Activated effector memory CD4-positive, alpha-beta T cell treated with anti-CD3 and anti-CD28 coated beads, Interleukin-2, amount 50 U/mL, for 16 hours (primary cell): Measurements from ENCODE around the gene TBC1D9.

Experiments
- DNase-seq: peaks from one replicate; pipeline ENCODE4 v3.0.0-alpha.2; 2020

TBC1D9 gene

DNA sequence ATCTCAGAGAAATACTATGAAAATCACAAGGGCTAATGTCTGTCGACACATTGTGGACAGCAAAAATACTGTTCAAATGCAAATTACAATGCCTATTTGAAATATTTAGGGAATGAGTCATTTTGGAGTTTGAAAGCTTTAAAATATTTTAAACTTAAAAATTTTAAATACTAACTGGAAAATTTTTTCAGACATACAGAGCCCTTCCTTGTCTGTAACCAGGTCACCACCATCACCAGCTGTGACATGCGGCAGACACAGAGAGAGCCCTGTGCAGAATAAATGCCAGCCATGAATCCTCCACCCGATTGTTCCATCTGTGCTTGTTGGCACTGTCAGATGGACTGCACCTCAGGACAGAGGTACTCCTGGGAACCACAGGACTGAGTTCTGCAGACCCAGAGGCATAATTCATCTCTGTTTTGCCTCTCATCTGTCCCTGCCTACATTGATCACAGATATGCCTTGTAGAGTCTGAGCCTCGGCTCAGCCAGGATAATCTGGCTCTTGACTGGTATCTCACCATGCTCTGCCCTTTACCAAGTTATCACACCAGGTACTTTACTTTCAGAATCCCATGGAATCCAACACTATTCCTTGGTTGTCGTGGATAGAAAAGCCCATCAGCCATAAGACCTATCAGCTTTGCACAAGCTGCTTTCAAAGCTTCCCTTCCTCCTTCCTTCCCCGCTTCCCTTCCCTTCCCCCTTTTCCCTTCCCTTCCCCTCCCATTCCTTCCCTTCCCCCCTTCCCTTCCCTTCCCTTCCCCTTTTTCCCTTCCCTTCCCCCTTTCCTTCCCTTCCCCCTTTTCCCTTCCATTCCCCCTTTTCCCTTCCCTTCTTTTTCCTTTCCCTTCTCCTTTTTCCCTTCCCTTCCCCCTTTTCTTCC, 67.2 kb downstream of the TBC1D9 start:
- no peak for DNase-seq

DNA sequence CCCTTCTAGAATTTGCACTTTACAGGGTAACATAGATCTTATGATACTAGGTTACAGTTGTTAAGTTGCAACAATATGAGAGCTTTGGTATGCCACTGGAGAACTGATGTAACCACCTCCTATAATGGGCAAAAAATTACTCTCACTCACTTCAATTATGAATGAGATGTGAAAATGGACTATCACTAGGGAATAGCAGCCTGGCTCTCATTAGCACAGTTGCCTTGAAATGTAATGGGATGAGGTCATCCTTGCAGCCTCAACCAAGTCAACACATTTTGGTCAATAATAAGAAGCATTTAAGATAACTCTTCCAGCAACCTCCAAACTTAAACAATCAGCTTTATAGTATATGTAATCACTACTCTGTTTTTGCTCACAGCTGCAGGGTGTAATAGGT, 69.4 kb downstream of the TBC1D9 start:
- no peak for DNase-seq

DNA sequence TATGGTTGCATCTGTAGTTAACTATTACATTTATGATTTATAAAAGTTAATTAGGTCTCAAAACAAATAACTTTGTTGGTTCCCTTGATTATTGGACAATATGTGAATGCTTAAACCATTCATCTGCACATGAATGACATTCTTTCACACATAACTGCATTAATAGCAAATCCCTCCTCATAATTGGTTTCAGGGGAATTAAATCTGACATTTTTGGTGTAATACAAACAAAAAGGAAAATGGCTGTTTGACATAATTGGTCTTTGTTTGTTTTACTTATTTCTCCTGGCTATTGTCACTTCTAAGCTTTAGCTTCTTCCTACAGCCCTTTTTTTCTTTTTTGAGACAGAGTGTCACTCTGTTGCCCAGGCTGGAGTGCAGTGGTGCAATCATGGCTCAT, 71.9 kb downstream of the TBC1D9 start:
- no peak for DNase-seq

DNA sequence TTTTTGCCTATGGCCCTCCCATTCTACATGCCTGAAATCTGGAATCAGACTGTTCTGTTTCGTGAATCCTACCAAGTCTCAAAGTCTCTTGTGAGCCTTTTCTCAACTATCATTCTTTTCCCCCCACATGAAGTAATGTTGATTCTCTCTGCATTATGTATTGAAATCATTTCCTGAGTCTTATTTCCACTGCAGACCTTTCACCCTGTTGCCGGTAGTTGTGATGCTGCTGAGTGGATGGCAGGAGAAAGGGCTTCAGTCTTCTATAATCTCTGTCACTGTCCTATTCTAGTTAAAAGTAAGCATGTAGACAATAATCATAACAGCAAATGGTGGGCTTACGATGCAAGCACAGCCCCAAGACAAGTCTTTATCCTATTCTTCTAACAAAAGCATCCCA, 75.0 kb downstream of the TBC1D9 start:
- DNase-seq: no peak

DNA sequence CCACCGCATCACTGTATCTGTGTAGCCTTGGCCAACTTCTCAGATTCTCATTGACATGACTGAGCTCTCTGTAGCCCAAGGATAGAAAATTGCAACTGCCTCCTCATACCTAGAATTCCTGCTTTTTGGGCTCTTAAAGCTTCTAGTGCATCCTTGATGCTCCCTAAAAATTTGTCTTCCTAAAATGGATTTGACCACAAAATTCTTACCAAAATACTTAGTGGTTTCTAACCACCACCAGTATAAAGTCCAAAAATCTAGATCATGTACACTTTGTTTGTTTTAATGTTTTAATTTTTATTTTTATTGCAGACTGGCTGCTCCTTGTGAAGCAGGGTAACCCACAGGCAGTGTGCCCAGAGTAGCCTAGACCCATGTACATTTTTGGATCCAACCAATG, 75.5 kb downstream of the TBC1D9 start:
- DNase-seq: no peak

DNA sequence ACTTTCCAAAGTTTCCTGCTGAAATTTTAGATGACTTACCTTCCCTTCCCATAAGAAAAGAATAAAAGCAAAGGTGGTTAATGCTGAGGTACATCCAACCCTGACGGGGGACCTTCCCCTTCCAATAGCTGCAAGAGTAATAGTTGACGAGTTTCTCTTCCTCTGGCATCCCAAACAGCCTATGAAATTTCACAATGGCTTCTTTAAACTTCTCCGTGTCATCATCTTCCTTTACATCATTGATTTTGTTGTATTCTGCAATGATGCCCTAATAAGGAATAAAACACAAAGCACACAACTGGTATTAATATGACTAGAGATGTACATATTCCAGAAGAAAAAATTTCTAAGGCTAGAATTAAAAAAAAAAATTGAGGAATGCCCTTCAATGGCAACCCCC, 76.6 kb downstream of the TBC1D9 start:
- no peak for DNase-seq

DNA sequence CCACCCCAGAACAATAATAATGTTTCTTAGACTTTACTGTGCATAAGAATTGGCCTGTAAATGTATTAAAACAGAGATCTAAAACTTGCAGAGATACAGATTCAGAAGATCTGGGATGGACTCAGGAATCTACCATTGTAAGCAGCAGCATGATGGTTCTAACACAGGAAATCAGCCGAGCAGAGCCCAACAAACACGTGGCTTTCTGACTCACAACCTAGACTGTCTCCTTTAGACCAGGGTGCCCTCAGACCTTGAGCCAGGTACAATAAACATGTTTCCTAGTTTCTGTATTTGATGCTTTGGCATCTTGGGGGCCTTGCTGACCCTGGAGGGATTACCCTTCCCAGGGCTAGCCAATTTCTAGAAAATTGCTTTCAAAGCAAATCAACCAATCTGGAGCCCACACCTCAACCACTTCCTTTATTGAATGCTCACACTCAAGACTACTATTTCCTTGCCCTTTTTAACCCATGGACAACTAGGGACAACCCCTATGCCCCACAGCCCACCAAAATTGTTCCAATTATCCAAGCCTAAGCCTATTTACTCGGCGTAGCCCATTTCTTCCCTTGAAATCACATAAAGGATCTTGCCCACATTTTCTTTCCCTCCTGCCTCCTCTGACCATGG, 80.5 kb downstream of the TBC1D9 start:
- DNase-seq: no peak

DNA sequence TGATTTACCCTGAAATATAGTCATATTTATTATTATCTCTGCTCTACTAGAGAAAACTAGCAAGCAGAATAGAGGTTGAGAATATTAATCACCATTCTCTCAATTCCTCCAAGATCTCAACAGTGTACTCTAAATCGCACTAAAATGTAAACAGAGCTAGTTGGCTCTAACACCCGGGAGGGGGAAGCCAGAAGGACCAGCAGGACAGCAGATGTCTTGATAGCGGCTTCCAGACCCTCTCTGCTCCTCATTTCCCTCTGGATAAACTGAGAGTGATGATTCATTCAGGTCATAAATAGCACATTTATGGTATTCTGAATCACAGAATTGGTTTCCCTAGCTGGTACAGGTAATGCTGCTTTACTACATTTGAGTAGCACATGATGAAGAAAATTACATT, 82.5 kb downstream of the TBC1D9 start:
- DNase-seq: no peak

DNA sequence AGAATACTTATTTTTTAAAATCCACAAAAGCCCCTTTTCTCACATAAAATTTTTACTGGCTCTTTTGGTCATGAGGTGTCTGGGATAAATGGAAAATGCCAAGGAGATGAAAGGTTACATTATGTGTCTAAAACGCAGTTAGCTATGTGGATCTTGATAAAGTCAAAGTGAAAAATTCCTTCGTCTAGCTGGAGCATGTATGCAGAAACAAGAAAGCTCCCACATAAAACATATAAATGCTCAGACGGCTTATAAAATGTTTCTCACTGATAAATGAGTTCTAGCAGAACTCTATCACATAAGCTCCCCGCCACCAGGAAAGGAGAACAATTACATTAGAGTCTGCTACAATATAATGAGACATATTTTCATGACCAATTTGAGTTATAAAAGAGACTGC, 83.8 kb downstream of the TBC1D9 start:
- no peak for DNase-seq

DNA sequence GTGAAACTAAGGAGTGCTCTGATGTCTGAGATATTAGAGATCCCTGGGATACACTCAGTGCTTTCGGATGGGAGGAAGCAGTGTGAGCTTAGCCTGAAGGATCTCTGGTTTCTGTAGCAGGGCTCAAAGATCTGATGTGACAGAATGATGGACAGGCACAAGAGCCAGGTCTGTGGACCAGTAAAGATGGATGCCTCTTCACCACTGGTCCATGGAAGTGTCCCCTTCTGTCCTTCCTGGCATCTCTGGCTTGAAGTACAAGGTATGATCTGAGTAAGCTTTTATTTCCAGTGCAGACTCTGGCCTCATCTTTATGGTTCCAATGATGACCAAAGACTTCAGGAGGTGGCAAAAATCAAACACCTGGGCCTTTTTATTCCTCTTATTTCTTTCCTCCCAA, 88.1 kb downstream of the TBC1D9 start:
- no peak for DNase-seq

DNA sequence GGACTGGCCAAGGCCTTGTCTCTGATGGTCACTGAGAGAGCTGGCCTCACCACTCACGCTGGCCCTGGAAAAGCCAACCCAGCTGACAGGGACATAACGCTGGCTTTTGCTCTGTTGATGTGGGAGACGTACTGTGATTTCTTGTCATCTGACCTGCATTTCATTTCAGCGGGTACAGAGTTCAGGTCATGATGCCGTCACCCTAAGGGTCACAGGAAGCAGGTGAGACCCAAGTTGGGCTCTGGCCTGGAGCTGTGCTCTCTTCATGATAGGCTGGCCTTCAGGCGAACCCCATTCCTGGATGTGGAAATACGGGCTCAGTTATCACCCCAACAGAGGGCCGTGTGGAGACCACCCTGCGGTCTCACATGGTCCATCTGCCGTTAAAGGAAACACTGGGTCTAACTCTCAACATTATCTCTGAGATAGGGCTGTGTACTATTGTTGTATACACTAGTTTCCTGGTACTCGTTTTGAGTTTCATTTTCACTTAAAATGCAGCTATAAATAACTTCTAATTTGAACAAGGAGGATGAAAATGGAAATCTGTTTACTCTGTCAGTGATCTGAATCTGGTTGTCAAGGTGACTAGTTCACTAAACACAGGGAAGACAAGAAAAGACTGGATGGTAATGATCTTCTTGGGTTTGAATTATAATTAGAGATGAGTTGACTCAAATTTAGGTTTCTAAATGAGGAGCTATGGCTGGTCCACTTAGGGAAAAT, 89.1 kb downstream of the TBC1D9 start:
- DNase-seq: no peak

DNA sequence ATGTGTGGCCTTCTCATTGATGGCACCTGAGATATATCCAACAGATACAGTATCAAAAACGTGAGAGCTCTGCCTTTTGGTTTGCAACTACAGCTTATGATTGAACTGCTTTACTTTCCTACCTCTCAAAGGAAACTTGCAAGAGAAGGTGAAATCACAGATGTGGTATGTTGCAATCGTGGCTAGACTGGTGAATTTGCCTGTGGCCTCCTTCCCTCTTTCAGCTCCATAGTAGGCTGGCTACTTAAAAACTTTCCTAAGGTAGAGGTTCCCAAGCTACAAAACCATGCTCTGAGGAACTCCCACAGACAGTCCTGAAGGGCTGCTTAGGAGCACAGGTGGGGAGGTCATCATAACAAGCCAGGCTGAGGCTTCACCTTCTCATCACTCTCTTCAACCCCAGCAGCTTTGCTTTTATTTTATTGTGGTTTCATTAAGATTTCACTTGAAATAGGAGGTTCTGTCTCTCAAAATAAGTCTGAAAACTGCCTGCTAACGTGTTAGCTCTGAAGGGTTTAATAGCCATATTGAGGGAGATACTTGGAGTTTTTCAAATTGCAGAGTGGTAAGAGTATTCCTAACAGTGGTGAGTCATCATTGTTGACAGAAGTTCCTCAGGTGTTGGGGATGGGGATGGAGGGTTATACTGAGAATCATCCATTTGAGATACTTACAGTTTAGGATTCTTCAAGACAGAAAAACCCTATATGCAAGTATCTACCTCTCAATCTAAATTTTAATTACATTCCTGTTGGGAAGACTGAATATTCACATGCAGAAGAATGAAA, 93.9 kb downstream of the TBC1D9 start:
- no peak for DNase-seq

DNA sequence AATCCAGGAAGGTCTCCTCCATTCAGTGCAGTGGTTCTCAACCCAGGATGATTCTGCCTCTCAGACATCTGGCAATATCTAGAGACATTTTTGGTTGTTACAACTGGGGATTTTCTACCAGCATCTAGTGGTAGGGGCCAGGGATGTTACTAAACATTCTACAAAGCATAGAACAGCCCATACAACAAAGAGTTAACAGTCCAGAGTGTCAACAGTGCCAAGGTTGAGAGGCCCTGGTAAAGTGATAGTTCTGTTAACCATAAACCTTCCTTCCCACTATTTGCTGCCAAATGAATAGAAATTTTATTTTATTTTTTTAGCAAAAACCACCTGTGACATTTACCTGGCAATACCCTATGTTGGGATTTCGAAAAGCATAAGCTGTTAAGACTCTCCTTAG, 94.6 kb downstream of the TBC1D9 start:
- no peak for DNase-seq

DNA sequence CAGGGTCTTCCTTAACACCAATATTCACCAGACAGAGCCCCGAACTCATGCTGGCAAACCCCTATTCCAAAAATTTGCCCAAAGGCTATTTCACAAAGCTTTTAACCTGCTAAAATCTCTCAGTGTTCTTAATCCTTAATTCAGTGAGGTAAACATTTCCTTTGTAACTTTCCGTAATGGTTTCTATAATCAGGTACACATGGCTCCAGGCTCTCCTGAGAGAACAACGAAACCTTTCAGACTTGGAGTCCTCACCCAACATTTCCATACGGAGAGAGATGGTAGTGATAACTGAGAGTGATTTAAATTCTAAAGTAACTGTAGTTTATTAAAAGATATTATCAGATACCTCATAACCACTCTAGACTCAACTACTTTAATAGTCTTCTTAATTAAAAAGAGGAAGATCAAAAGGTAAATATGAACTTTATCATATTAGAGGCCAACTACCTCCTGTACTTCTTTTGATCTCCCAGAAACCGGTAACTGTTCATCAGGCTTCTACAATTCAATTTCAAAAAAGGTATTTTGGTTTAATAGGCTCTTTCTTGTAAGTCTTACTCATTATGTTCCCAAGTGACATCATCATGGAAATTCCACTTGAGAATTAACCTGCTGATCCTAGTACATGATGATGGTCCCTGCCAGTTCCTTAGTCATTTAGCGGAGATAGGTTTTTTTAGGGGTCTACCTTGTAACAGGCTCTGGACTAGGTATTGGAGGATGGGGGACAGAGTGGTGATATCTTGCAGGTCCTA, 96.1 kb downstream of the TBC1D9 start:
- no peak for DNase-seq

DNA sequence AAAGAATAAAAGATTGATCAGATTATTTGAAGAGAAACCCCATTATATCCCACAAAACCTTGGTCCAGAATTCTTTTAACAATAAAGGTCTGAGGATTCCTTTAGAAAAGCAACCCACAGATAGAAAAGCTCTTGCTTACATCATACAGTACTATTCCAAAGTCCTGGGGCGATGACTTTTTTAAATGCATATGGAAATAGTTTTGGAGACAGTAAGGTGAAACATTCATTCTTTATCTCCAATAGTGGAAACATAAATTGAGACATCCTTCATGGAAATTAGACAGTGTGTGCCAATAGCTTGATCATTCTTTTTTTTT, 101.7 kb downstream of the TBC1D9 start:
- DNase-seq: no peak

DNA sequence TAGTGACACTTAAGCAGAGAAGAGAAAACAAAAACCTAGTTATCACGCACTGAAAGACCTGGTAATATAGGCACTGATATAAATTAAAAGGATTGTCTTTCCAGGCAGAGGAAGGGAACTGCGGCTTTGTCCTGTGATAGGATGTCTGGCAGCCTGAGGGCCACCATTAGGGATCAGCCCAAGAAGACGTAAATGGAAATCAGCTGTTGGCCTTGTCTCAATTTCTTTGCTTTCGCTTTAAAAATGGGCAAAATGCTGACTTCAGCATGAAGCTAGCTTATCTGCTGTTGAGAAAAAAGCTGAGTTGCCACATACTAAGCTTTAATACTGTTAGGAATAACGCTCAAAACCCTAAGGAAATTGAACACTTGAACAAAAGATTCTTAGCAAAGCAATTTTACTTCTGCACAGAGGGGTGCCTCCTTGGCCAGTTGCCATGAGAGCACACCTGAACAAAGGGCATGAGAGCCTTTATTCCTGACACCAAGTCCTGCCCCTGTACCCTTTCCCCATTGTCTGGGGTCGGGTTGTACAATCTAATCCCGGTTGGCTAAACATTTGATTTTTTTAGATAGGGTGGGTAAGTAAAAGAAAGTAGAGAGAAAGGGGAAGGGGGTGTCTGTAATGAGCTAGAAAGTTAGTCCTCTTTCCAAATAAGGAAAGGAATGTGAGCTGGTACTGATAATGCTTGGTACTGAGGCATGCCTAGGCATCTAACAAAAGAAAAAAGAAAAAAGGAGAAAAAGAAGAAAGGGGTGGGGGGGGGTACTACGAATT, 102.3 kb downstream of the TBC1D9 start:
- no peak for DNase-seq

DNA sequence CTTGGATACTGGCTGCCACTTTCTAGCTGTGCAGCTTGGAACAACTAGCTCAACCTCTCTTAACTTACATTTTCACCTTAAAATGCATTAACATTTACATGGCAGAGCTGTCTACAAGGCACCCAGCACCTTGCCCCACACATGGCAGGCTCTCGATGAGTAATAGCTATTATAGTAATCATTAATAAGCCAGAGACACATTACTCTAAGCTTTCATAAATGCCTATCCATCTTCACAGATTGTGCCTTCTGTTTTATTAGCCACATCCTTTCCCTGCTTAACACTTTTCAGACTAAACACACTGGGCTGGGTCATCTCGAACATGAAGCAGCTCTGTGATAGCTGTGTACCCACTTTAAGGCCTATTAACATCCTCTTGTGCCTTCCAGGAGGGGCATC, 103.6 kb downstream of the TBC1D9 start:
- no peak for DNase-seq

DNA sequence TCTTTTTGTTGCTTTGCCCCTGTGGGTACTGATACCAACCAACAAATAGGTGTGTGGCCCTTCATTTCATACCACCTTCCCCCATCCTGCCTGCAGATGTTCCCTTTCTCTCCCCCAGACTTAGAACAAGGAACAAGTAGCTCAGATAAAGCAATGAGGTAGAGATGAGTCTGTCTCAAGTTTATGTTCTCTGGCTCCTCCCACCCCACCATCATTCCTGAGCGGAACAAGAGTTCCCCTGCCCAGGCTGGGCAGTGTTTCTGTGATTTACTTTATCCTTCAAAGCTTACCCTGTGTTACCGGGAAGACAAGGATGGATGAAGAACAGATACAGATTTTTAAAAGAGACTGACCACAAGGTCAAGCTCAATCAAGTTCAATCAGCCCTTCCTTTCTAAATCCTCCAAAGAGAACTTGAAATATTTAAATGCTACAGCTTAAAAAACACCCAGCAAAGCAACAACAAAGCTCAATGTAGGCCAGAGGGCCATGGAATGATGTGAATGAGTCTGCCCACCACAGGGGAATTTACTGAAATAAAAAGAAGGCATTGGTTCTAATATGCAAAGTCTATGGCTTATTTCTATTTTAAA, 107.4 kb downstream of the TBC1D9 start:
- no peak for DNase-seq

DNA sequence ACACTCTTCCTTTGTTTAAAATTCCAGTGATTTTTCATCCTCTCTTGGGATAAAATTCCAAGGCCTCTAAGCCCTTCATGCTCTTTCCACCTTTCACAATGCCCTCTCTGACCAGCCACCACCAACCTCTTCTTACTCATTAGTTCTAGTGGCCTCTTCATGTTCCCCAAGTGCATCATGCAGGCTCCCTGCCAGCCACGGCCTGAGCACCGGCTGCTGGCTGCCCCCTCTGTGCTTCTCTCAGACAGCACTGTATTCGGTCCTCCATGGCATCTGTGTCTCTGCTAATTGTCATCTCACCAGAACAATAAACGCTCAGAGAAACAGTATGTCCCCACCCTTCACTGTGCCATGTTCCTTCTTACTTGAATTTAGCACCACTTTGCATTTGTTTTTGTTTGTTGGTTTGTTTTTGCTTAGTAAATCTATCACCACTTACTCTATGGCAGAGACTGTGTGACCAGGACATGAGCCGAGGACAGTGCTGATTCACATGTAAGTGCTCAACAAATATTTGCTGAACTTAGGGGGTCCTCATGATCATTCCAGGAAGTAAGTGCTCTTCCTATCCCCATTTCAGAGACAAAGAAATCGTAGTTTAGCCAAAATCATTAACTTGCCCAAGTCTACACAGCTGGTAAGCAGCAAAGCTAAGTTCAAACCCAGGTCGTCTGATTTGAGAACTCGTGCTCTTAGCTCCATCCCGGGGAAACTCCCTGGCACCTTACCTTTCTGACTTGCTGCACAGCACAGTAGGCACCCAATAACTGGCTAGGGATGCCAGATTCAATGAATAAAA, 110.4 kb downstream of the TBC1D9 start:
- DNase-seq: no peak

DNA sequence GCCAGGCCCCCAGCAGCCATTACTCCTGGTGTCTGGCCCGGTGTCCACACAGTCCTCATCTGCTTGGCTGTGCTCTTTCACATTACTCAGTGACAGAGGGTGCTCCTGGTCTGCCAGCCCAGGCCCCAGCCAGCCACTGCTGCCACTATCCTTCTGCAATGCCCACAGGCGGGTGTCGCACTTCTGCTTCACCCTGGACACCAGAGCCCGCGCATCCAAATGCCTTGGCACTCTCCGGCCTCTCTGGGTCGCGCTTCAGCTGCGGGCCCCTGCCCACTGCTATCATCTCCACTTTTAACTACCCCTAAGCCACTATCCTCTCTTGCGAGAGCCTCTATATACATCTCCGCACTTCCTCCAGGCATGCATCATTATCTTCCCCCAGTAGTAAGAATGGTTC, 111.0 kb downstream of the TBC1D9 start:
- no peak for DNase-seq
